Transverse colon (tissue), 4 donors: Measurements from ENCODE around the gene TRABD. TPM values are rescaled to one million over a fixed set of nuclear protein-coding genes. Genes with fewer than 3 reads are reported as not detected.

Experiments used
- DNase-seq: peaks from one replicate; pipeline ENCODE4 v3.0.0-alpha.2; 2019
- H3K27ac ChIP-seq, 4 donors: fragments of 200-600 bp; sonication (generic); 2 replicates each; pipeline ENCODE4 v1.5.1; 2016 to 2018; ENCODE audit warnings: inconsistent platforms in 4 of 4
- H3K27me3 ChIP-seq: fragments of 200-600 bp; sonication (generic); 2 replicates; pipeline ENCODE4 v1.5.1; 2017; ENCODE audit warnings: inconsistent platforms
- H3K36me3 ChIP-seq, 4 donors: fragments of 200-600 bp; sonication (generic); 2 replicates each; pipeline ENCODE4 v1.5.1; 2017 to 2019; ENCODE audit warnings: inconsistent platforms in 4 of 4
- H3K4me1 ChIP-seq, 4 donors: fragments of 200-600 bp; sonication (generic); 2 replicates each; pipeline ENCODE4 v1.5.1; 2017 to 2020; ENCODE audit warnings: inconsistent platforms in 4 of 4
- H3K4me3 ChIP-seq, 4 donors: fragments of 200-600 bp; sonication (generic); 1 replicate in 1 of 4; 2 replicates in 3 of 4; pipeline versions ENCODE4 v1.5.1 to v1.6.1; 2017 to 2019; ENCODE audit warnings: inconsistent platforms in 4 of 4
- H3K9me3 ChIP-seq, 2 donors: fragments of 200-600 bp; sonication (generic); 2 replicates each; pipeline ENCODE4 v1.5.1; 2017 to 2019; ENCODE audit warnings: inconsistent platforms in 2 of 2
- EP300 ChIP-seq: sonication (generic); formaldehyde crosslinking; IDR thresholded peaks from one replicate; pipeline ENCODE4 v1.6.1; 2017; ENCODE audit warnings: antibody characterized with exemption, low read depth
- POLR2A ChIP-seq: fragments of 450-650 bp; IDR thresholded peaks from one replicate; pipeline ENCODE4 v1.6.1; 2016; ENCODE audit warnings: antibody characterized with exemption, mild to moderate bottlenecking, moderate library complexity
- POLR2AphosphoS5 ChIP-seq, 3 donors: sonication (generic); formaldehyde crosslinking; IDR thresholded peaks; one replicate each; pipeline ENCODE4 v1.6.1; 2016; ENCODE audit warnings: antibody characterized with exemption in 3 of 3
- WGBS, 2 donors: methylation state at CpG; one replicate each; pipeline ENCODE4 v1.1.5; 2018; ENCODE audit warnings: low coverage in 1 of 2; 5-methylcytosine and 5-hydroxymethylcytosine counted together
- in situ Hi-C, 4 donors: fragments of 200-750 bp; cut with MboI; loops; one replicate each; pipeline versions ENCODE4 v1.15.0 to v1.15.1; 2017; ENCODE audit warnings: low sequenced_read_pairs in 3 of 4, low pct_ligation_motif_present in 1 of 4, low pct_unique_long_range_greater_than_20kb in 1 of 4
- intact Hi-C: fragments of 100-400 bp; cut with DNase I; formaldehyde crosslinking; loops from one replicate; pipeline ENCODE4 v1.15.1; 2023; ENCODE audit warnings: low total_unique reads
- total RNA-seq, 4 donors: library from RNA; depleted of rRNA; stranded (reverse); fragments of >200 nt; gene quantifications; one replicate each; pipeline ENCODE4 v1.1.0, GENCODE V29; 2016
- TF ChIP-seq, protein P1 (sequence below), 5 experiments: fragments of 200-600 bp in 3 of 5; fragments of 450-650 bp in 2 of 5; sonication (generic) in 3 of 5; IDR thresholded peaks; 1 replicate in 2 of 5; 2 replicates in 3 of 5; pipeline ENCODE4 v1.5.1; 2016 to 2017; ENCODE audit warnings: antibody characterized with exemption in 5 of 5, inconsistent platforms in 3 of 5, mild to moderate bottlenecking in 2 of 5, moderate library complexity in 1 of 5

Gene TRABD
- total RNA-seq, 4 donors from 2014 or later: 40.6 to 109 (median 69.4) TPM

DNA sequence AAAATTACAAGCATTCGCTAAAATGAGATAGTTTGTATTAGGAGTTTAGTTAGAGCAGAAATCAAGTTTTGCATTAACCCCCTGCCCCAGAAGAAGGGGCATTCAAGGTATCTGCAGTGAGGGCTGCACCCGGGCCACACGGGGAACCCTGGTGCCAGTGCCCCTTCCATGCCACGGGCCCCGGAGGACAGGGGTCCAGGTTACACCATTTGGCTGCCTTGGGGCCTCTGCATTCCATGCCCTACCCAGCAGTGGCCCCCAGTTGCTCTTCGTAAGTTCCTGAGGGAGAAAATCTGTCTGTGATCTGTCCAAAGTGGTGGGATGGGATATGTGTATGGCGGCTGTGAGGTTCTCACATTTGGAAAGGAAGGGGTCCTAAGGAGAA lies 32.0 kb upstream of the TRABD start:
- intact Hi-C loops (loop anchor here (5.0 kb wide), 1 partner anchor 59 kb away; no protein-coding TSS in a partner anchor), in situ Hi-C loops (no loop called here)
- WGBS, 2 donors: 83 to 86% methylated on average over 2 to 7 of the region's 7 CpGs

DNA sequence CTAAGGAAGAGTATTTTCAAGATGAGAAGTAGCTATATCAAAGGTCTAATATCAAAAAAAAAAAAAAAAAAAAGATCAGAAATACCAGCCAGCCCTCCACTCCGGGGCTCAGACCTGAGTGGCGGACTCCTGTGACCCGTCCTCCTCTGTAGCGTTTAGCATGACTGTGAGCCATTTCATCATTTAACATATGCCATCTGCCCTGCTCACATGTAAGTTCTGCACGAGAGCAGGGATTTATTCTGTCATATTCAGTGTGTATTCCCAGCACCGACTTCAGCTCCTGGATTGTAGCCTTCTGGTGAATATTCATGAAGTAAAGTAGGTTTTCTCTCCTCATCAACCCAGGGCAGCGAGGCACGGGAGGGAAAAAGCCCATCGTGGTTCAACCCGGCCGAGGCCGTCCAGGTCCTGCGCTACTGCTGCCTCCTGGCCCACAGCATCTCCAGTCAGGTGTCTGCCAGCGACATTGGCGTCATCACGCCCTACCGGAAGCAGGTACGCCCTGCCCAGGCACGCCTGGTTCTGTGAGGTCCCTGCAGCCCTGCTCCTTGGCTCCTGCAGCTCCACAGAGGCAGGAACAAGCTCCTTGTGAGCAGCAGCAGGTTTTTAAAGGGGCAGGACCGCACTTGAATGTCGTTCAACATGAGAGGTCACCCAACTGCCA lies 27.9 kb upstream of the TRABD start:
- peak; percentile 82 for DNase-seq
- Histone ChIP-seq H3K27me3 (no peaks in the 10 kb centered on the region), H3K27ac (no peak overlapping the region), H3K4me3 (no peak overlapping the region), H3K4me1 (no peaks in the 10 kb centered on the region), H3K36me3 (no peaks in the 10 kb centered on the region), H3K9me3 (no peaks in the 10 kb centered on the region)
- 61 to 69% methylated on average over 8 to 21 of the region's 21 CpGs for WGBS, 2 donors
- intact Hi-C loops: no loop called here
- in situ Hi-C loops: no loop called here
- TF ChIP-seq POLR2AphosphoS5 (IDR thresholded peaks at IDR 0.05): peak in 1 of 3 donors; percentile 20
- TF ChIP-seq EP300: no peak
- TF ChIP-seq POLR2A: no peak

More for the DNA sequence above, 32.0 kb upstream of the TRABD start:
- Histone ChIP-seq H3K4me3 (no peak overlapping the region), H3K27ac (no peak overlapping the region), H3K27me3 (no peaks in the 10 kb centered on the region), H3K36me3 (no peaks in the 10 kb centered on the region), H3K4me1 (no peaks in the 10 kb centered on the region), H3K9me3 (no peaks in the 10 kb centered on the region)
- no peak for DNase-seq
- TF ChIP-seq POLR2AphosphoS5 (IDR thresholded peaks at IDR 0.05) (no peak), EP300 (no peak), POLR2A (no peak)
- TF ChIP-seq, protein P1, sequence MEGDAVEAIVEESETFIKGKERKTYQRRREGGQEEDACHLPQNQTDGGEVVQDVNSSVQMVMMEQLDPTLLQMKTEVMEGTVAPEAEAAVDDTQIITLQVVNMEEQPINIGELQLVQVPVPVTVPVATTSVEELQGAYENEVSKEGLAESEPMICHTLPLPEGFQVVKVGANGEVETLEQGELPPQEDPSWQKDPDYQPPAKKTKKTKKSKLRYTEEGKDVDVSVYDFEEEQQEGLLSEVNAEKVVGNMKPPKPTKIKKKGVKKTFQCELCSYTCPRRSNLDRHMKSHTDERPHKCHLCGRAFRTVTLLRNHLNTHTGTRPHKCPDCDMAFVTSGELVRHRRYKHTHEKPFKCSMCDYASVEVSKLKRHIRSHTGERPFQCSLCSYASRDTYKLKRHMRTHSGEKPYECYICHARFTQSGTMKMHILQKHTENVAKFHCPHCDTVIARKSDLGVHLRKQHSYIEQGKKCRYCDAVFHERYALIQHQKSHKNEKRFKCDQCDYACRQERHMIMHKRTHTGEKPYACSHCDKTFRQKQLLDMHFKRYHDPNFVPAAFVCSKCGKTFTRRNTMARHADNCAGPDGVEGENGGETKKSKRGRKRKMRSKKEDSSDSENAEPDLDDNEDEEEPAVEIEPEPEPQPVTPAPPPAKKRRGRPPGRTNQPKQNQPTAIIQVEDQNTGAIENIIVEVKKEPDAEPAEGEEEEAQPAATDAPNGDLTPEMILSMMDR (IDR thresholded peaks at IDR 0.05): no peak

DNA sequence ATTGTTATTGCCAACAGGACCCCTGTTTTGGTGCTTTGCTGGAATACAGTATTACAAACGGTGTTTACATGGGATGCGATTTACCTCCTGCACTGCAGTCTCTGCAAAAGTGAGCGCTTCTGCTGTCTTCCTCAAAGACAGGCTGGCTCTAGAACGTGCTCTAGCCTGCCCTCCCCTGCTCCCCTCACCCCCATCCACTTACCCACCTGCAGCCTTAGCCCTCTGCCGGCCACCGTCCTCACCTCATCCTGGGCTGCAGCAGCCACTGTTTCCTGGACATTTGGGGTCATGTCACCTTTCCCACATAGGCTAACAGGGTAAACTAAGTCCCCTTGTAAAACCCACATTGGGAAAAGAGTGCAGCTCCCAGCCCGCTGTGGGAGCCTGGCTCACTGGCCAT lies 24.8 kb upstream of the TRABD start:
- no peaks in the 10 kb centered on the region for H3K9me3 ChIP-seq
- TF ChIP-seq, protein P1 (IDR thresholded peaks at IDR 0.05): no peak
- TF ChIP-seq POLR2A (no peak), EP300 (no peak), POLR2AphosphoS5 (IDR thresholded peaks at IDR 0.05) (no peak)
- intact Hi-C loops (no loop called here), in situ Hi-C loops (no loop called here)
- 81% methylated on average over 3 to 7 of the region's 7 CpGs for WGBS, 2 donors
- H3K4me1 ChIP-seq: no peaks in the 10 kb centered on the region
- H3K27ac ChIP-seq: no peak overlapping the region
- no peaks in the 10 kb centered on the region for H3K36me3 ChIP-seq
- no peak overlapping the region for H3K4me3 ChIP-seq
- H3K27me3 ChIP-seq: no peaks in the 10 kb centered on the region
- DNase-seq: no peak

DNA sequence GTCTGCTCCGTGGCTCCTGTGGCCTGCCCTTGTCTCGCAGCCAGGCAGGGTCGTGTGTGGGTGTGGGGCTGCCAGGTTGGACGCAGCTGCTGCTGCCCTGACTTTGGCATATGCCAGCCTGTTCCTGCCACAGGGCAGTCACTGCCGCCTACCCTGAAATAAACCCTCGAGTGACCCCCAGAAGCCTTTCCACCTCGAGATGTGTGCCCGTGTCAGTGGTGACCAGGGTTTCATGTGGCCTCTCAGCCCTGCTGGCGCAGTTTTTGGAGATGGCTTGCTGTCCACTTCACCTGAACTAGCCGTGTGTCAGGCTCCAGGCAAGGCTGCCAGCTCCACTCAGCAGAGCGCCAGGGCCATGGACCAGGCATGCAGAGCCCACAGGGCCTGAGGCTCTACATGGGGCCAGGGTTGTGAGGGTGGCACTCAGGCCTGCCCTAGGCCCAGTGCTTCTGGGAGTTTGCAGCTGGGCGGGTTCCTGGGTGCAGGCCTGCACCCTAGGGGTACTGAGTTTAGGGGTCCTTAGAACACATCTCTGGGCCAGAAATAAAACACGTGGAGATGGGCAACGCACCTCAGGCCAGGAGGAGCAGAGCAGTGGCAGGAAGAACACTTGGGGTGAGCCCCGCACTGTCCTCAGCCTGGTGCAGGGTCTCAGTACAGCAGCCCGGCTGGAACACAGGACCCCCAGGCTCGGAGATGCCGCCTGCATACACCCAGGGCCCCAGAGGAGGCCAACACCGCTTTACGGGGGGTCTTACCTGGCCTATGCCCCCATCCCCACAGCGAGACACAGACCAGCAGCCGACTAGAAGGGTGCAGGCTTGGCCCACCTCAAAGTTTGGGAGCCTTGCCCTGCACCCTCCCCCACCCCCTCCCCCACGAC lies 24.0 kb upstream of the TRABD start:
- no peaks in the 10 kb centered on the region for H3K36me3 ChIP-seq
- DNase-seq: no peak
- intact Hi-C loops: no loop called here
- TF ChIP-seq EP300 (no peak), POLR2A (no peak), POLR2AphosphoS5 (IDR thresholded peaks at IDR 0.05) (no peak)
- TF ChIP-seq, protein P1 (IDR thresholded peaks at IDR 0.05): no peak
- no peak overlapping the region for H3K4me3 ChIP-seq
- H3K27me3 ChIP-seq: no peaks in the 10 kb centered on the region
- H3K4me1 ChIP-seq: no peaks in the 10 kb centered on the region
- in situ Hi-C loops: no loop called here
- no peaks in the 10 kb centered on the region for H3K9me3 ChIP-seq
- 80 to 84% methylated on average over 1 to 17 of the region's 23 CpGs for WGBS, 2 donors
- H3K27ac ChIP-seq: no peak overlapping the region
